GM21381 (cell line): ENCODE results near the gene SGPL1.

Experiments
- ATAC-seq: cut with Tn5 transposase; IDR thresholded peaks from one replicate; pipeline ENCODE4 v1.9.1; 2021; ENCODE audit warnings: mild to moderate bottlenecking, moderate library complexity; ENCODE audit not compliant: unreplicated experiment

The SGPL1 gene

GRCh38 chr10:70879207-70879606, 63.5 kb downstream of the SGPL1 start:
- no peak for ATAC-seq

GRCh38 chr10:70880077-70880534, 64.4 kb downstream of the SGPL1 start:
- peak; percentile 57 for ATAC-seq

GRCh38 chr10:70884741-70885140, 69.0 kb downstream of the SGPL1 start:
- no peak for ATAC-seq

- no peak for ATAC-seq
Measured at GRCh38 chr10:70885481-70885880, 69.7 kb downstream of the SGPL1 start.

- ATAC-seq: no peak
Measured at GRCh38 chr10:70885931-70886903, 70.5 kb downstream of the SGPL1 start.

- ATAC-seq: no peak
Measured at GRCh38 chr10:70886921-70887665, 71.3 kb downstream of the SGPL1 start.

- peak; percentile 77 for ATAC-seq
Measured at GRCh38 chr10:70887804-70888800, 72.4 kb downstream of the SGPL1 start, which contains the start of gene PCBD1. Gene PCBD1, minus strand, starts transcription at chr10:70888565. Its CDS starts 32 bp downstream, at chr10:70888533.

- ATAC-seq: no peak
Measured at GRCh38 chr10:70889291-70889690, 73.5 kb downstream of the SGPL1 start.

- ATAC-seq: no peak
Measured at GRCh38 chr10:70890917-70891431, 75.2 kb downstream of the SGPL1 start.

GRCh38 chr10:70891627-70892026, 75.9 kb downstream of the SGPL1 start:
- no peak for ATAC-seq

GRCh38 chr10:70892631-70893030, 76.9 kb downstream of the SGPL1 start:
- no peak for ATAC-seq

- ATAC-seq: no peak
Measured at GRCh38 chr10:70893227-70894006, 77.7 kb downstream of the SGPL1 start.

GRCh38 chr10:70894416-70894815, 78.7 kb downstream of the SGPL1 start:
- ATAC-seq: no peak

- ATAC-seq: no peak
Measured at GRCh38 chr10:70896551-70896950, 80.8 kb downstream of the SGPL1 start.

GRCh38 chr10:70898687-70899086, 82.9 kb downstream of the SGPL1 start:
- ATAC-seq: no peak

GRCh38 chr10:70899096-70899495, 83.3 kb downstream of the SGPL1 start:
- no peak for ATAC-seq

GRCh38 chr10:70901276-70901878, 85.6 kb downstream of the SGPL1 start:
- no peak for ATAC-seq

- no peak for ATAC-seq
Measured at GRCh38 chr10:70902661-70903261, 87.0 kb downstream of the SGPL1 start.
